ENCODE measurements around the gene VPS51. TPM values are rescaled to one million over a fixed set of nuclear protein-coding genes. Genes with fewer than 3 reads are reported as not detected.
"Not testable (repeated sequence)": the region's sequence is repeated elsewhere in the genome, so short reads cannot be mapped to it uniquely, and the experiment has no call there.

The VPS51 gene
- total RNA-seq, 1 donor from 2014 or later = 127 TPM

- Mint-ChIP-seq H3K27ac (ENCODE audit: unreplicated experiment) (peak overlapping the region; percentile 83), H3K4me1 (ENCODE audit: unreplicated experiment) (peaks cover 33% of the 10 kb centered on the region)
- TF ChIP-seq CTCF (IDR thresholded peaks at IDR 0.05) = no peak
Observed at GRCh38 chr11:65116370-65117205, 20.6 kb downstream of the VPS51 start.

GRCh38 chr11:65117206-65118096 lies 21.4 kb downstream of the VPS51 start, which contains the start of gene ZNHIT2:
TSS of gene ZNHIT2 (minus strand) at chr11:65117701. CDS start at chr11:65117653, 48 bp downstream.
- Mint-ChIP-seq H3K4me1 (ENCODE audit: unreplicated experiment) (peaks cover 34% of the 10 kb centered on the region), H3K4me3 (ENCODE audit: unreplicated experiment) (peak within 1 kb of the TSS; percentile 86), H3K27ac (ENCODE audit: unreplicated experiment) (peak within 1 kb of the TSS; percentile 85), H3K27me3 (ENCODE audit: unreplicated experiment) (no peaks in the 10 kb centered on the region), H3K36me3 (ENCODE audit: unreplicated experiment) (peaks cover 16% of the 10 kb centered on the region), H3K9me3 (ENCODE audit: unreplicated experiment) (no peaks in the 10 kb centered on the region)
- DNase-seq (ENCODE audit: extremely low spot score, unreplicated experiment) = peak; percentile 100
- peak; percentile 93 for TF ChIP-seq CTCF (IDR thresholded peaks at IDR 0.05)

More at GRCh38 chr11:65116370-65117205, 20.6 kb downstream of the VPS51 start:
- no peak for DNase-seq (ENCODE audit: extremely low spot score, unreplicated experiment)
- no peaks in the 10 kb centered on the region for H3K27me3 Mint-ChIP-seq (ENCODE audit: unreplicated experiment)
- peak overlapping the region; percentile 86 for H3K4me3 Mint-ChIP-seq (ENCODE audit: unreplicated experiment)
- no peaks in the 10 kb centered on the region for H3K9me3 Mint-ChIP-seq (ENCODE audit: unreplicated experiment)
- H3K36me3 Mint-ChIP-seq (ENCODE audit: unreplicated experiment) = peaks cover 15% of the 10 kb centered on the region

- peak overlapping the region; percentile 85 for H3K27ac Mint-ChIP-seq (ENCODE audit: unreplicated experiment)
- peaks cover 16% of the 10 kb centered on the region for H3K36me3 Mint-ChIP-seq (ENCODE audit: unreplicated experiment)
- H3K4me3 Mint-ChIP-seq (ENCODE audit: unreplicated experiment) = peak overlapping the region; percentile 86
- H3K27me3 Mint-ChIP-seq (ENCODE audit: unreplicated experiment) = no peaks in the 10 kb centered on the region
- TF ChIP-seq CTCF (IDR thresholded peaks at IDR 0.05) = no peak
- no peaks in the 10 kb centered on the region for H3K9me3 Mint-ChIP-seq (ENCODE audit: unreplicated experiment)
- no peak for DNase-seq (ENCODE audit: extremely low spot score, unreplicated experiment)
- peaks cover 37% of the 10 kb centered on the region for H3K4me1 Mint-ChIP-seq (ENCODE audit: unreplicated experiment)
Observed at GRCh38 chr11:65118097-65118837, 22.3 kb downstream of the VPS51 start.

GRCh38 chr11:65118891-65119669 lies 23.1 kb downstream of the VPS51 start:
- peaks cover 16% of the 10 kb centered on the region for H3K36me3 Mint-ChIP-seq (ENCODE audit: unreplicated experiment)
- not testable (repeated sequence) for DNase-seq (ENCODE audit: extremely low spot score, unreplicated experiment); H3K9me3 Mint-ChIP-seq (ENCODE audit: unreplicated experiment); H3K27me3 Mint-ChIP-seq (ENCODE audit: unreplicated experiment); H3K4me3 Mint-ChIP-seq (ENCODE audit: unreplicated experiment)
- peaks cover 30% of the 10 kb centered on the region for H3K4me1 Mint-ChIP-seq (ENCODE audit: unreplicated experiment)
- H3K27ac Mint-ChIP-seq (ENCODE audit: unreplicated experiment) = peak overlapping the region; percentile 63

- no peaks in the 10 kb centered on the region for H3K9me3 Mint-ChIP-seq (ENCODE audit: unreplicated experiment)
- no peak overlapping the region for H3K27ac Mint-ChIP-seq (ENCODE audit: unreplicated experiment)
- no peak overlapping the region for H3K4me3 Mint-ChIP-seq (ENCODE audit: unreplicated experiment)
- no peaks in the 10 kb centered on the region for H3K27me3 Mint-ChIP-seq (ENCODE audit: unreplicated experiment)
- DNase-seq (ENCODE audit: extremely low spot score, unreplicated experiment) = no peak
- peaks cover 19% of the 10 kb centered on the region for H3K36me3 Mint-ChIP-seq (ENCODE audit: unreplicated experiment)
- H3K4me1 Mint-ChIP-seq (ENCODE audit: unreplicated experiment) = peaks cover 33% of the 10 kb centered on the region
- no peak for TF ChIP-seq CTCF (IDR thresholded peaks at IDR 0.05)
Observed at GRCh38 chr11:65119670-65119995, 23.6 kb downstream of the VPS51 start.

Measured in osteocyte (in vitro differentiated cells).